Mesenchymal stem cell (in vitro differentiated cells and primary cell): ENCODE data around the gene GATD1.

Experiments
- DNase-seq: peaks from one replicate; pipeline ENCODE4 v3.0.0-alpha.2; 2013
- H2AFZ ChIP-seq: one replicate; pipeline ENCODE4 v1.6.1; 2013; ENCODE audit warnings: low read depth, mild to moderate bottlenecking, control low read depth, inconsistent platforms, low read length, moderate library complexity
- H2AK5ac ChIP-seq: 2 replicates; pipeline ENCODE4 v1.6.1; 2013; ENCODE audit warnings: low read length, moderate library complexity, mild to moderate bottlenecking, inconsistent platforms; ENCODE audit not compliant: severe bottlenecking
- H2BK120ac ChIP-seq: one replicate; pipeline ENCODE4 v1.6.1; 2013; ENCODE audit warnings: low read depth, mild to moderate bottlenecking, inconsistent platforms, low read length, moderate library complexity
- H2BK12ac ChIP-seq, 2 experiments: one replicate each; pipeline ENCODE4 v1.6.1; 2013; ENCODE audit warnings: inconsistent platforms in 2 of 2, low read length in 2 of 2, mild to moderate bottlenecking in 2 of 2, moderate library complexity in 2 of 2, control low read depth in 1 of 2
- H2BK15ac ChIP-seq: one replicate; pipeline ENCODE4 v1.6.1; 2013; ENCODE audit warnings: mild to moderate bottlenecking, low read depth, inconsistent platforms; ENCODE audit not compliant: poor library complexity, severe bottlenecking
- H2BK5ac ChIP-seq: 2 replicates; pipeline ENCODE4 v1.6.1; 2013; ENCODE audit warnings: low read depth, mild to moderate bottlenecking, low read length, control low read depth, inconsistent platforms; ENCODE audit not compliant: poor library complexity, severe bottlenecking
- H3K14ac ChIP-seq, 2 experiments: one replicate each; pipeline ENCODE4 v1.6.1; 2013; ENCODE audit warnings: inconsistent platforms in 2 of 2, low read length in 2 of 2, control low read depth in 1 of 2, mild to moderate bottlenecking in 1 of 2, moderate library complexity in 1 of 2
- H3K18ac ChIP-seq, 2 experiments: one replicate each; pipeline ENCODE4 v1.6.1; 2013; ENCODE audit warnings: inconsistent platforms in 2 of 2, low read length in 2 of 2, control low read depth in 1 of 2, low read depth in 1 of 2, mild to moderate bottlenecking in 1 of 2
- H3K23ac ChIP-seq, 2 experiments: one replicate each; pipeline ENCODE4 v1.6.1; 2013; ENCODE audit warnings: inconsistent platforms in 2 of 2, low read length in 2 of 2, mild to moderate bottlenecking in 2 of 2, moderate library complexity in 2 of 2, control low read depth in 1 of 2
- H3K27ac ChIP-seq: 2 replicates; pipeline ENCODE4 v1.5.1; 2013; ENCODE audit warnings: mild to moderate bottlenecking, moderate library complexity, low read length, control low read depth, inconsistent platforms; ENCODE audit not compliant: poor library complexity, severe bottlenecking
- H3K27me3 ChIP-seq, 2 experiments: 2 replicates each; pipeline versions ENCODE4 v1.6.1 to v1.7.0; 2013; ENCODE audit warnings: low read length in 2 of 2, mild to moderate bottlenecking in 2 of 2, moderate library complexity in 2 of 2, control low read depth in 1 of 2, inconsistent platforms in 1 of 2; ENCODE audit not compliant: control insufficient read depth in 1 of 2, insufficient read depth in 1 of 2
- H3K36me3 ChIP-seq, 2 experiments: 2 replicates each; pipeline versions ENCODE4 v1.6.1 to v1.7.0; 2013; ENCODE audit warnings: low read length in 2 of 2, control low read depth in 1 of 2, inconsistent platforms in 1 of 2, low read depth in 1 of 2, mild to moderate bottlenecking in 1 of 2; ENCODE audit not compliant: insufficient read depth in 2 of 2, control insufficient read depth in 1 of 2
- H3K4ac ChIP-seq, 2 experiments: one replicate each; pipeline ENCODE4 v1.6.1; 2013; ENCODE audit warnings: inconsistent platforms in 2 of 2, low read length in 2 of 2, mild to moderate bottlenecking in 2 of 2, moderate library complexity in 2 of 2, control low read depth in 1 of 2, low read depth in 1 of 2
- H3K4me1 ChIP-seq: 2 replicates; pipeline ENCODE4 v1.6.1; 2013; ENCODE audit warnings: low read depth, low read length, control low read depth; ENCODE audit not compliant: control insufficient read depth, insufficient read depth
- H3K4me2 ChIP-seq: 2 replicates; pipeline ENCODE4 v1.6.1; 2013; ENCODE audit warnings: low read length, mild to moderate bottlenecking, inconsistent platforms; ENCODE audit not compliant: poor library complexity, severe bottlenecking
- H3K4me3 ChIP-seq, 2 experiments: 2 replicates each; pipeline versions ENCODE4 v1.5.1 to v1.7.0; 2013; ENCODE audit warnings: low read length in 2 of 2, mild to moderate bottlenecking in 2 of 2, control low read depth in 1 of 2, low read depth in 1 of 2; ENCODE audit not compliant: insufficient read depth in 1 of 2
- H3K79me1 ChIP-seq: replicated peaks from 2 replicates; pipeline ENCODE4 v1.6.1; 2013; ENCODE audit warnings: mild to moderate bottlenecking, control low read depth, low read length, inconsistent platforms; ENCODE audit not compliant: poor library complexity, severe bottlenecking
- H3K9ac ChIP-seq: 2 replicates; pipeline ENCODE4 v1.7.0; 2013; ENCODE audit warnings: mild to moderate bottlenecking, low read length, moderate library complexity
- H3K9me3 ChIP-seq: 2 replicates; pipeline ENCODE4 v1.7.0; 2013; ENCODE audit warnings: mild to moderate bottlenecking, low read length; ENCODE audit not compliant: control insufficient read depth
- H4K8ac ChIP-seq: one replicate; pipeline ENCODE4 v1.6.1; 2013; ENCODE audit warnings: inconsistent platforms, mild to moderate bottlenecking, low read length, moderate library complexity
- H4K91ac ChIP-seq: one replicate; pipeline ENCODE4 v1.6.1; 2013; ENCODE audit warnings: mild to moderate bottlenecking, low read length, inconsistent platforms
- WGBS: methylation state at CpG from one replicate; pipeline ENCODE4 v1.1.7; 2013; ENCODE audit warnings: mixed read lengths; 5-methylcytosine and 5-hydroxymethylcytosine counted together

GATD1 gene

GRCh38 chr11:729492-730074 lies 47.7 kb downstream of the GATD1 start:
- no peak overlapping the region for H2BK5ac ChIP-seq
- no peak overlapping the region for H3K4ac ChIP-seq
- no peak for DNase-seq
- no peak overlapping the region for H3K18ac ChIP-seq
- no peak overlapping the region for H2AK5ac ChIP-seq
- peaks cover 4% of the 10 kb centered on the region for H3K79me1 ChIP-seq
- no peak overlapping the region for H4K8ac ChIP-seq
- no peak overlapping the region for H2BK15ac ChIP-seq
- H2BK120ac ChIP-seq = no peak overlapping the region
- H3K4me2 ChIP-seq = no peak overlapping the region
- H3K4me3 ChIP-seq = no peak overlapping the region
- 83% methylated on average over 15 of the region's 17 CpGs for WGBS
- H3K36me3 ChIP-seq = peaks cover 5 to 33% of the 10 kb centered on the region in 2 experiments
- H3K9me3 ChIP-seq = no peaks in the 10 kb centered on the region
- no peak overlapping the region for H3K23ac ChIP-seq
- H3K4me1 ChIP-seq = peaks cover 45% of the 10 kb centered on the region
- H4K91ac ChIP-seq = no peak overlapping the region
- H3K27ac ChIP-seq = no peak overlapping the region
- H3K9ac ChIP-seq = peak overlapping the region; percentile 29
- no peak overlapping the region for H2BK12ac ChIP-seq
- H3K27me3 ChIP-seq = peaks cover 0 to 26% of the 10 kb centered on the region in 2 experiments
- no peak overlapping the region for H2AFZ ChIP-seq
- no peak overlapping the region for H3K14ac ChIP-seq

DNA sequence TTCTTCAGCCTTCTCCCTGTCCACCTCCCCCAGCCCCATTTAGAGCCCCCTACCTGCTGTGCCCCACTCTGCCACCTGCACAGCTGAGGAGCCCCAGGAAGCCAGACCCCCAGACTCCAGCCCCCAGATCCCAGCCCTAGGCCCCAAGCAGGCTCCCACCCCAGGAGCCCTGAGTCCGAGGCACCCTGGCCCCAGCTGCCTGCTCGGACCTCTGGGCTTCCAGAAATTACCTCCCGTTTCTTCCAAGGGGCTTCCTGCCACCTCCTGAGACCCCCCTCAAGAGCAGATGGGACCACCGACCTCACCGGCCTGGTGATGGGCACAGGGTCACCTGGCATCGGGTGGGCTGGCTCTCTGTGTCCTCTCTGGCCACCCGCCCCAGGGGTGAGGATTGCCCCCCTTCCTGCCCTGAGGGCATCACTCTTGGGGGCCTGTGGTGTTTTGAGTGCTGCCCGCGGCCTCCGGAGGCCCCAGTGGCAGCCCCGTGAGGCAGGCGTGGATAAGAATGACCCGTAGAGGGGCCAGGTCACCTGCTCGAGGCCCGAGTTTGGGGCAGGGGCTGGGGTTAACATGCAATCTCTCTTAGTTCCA lies 48.3 kb downstream of the GATD1 start:
- WGBS = 93% methylated on average over 13 of the region's 15 CpGs
- Histone ChIP-seq H2AK5ac (no peak overlapping the region), H2BK12ac (no peak overlapping the region), H3K9ac (peak overlapping the region; percentile 29), H2BK5ac (no peak overlapping the region), H3K23ac (no peak overlapping the region), H3K18ac (no peak overlapping the region), H3K79me1 (peaks cover 10% of the 10 kb centered on the region), H3K4me3 (no peak overlapping the region), H2BK120ac (no peak overlapping the region), H2BK15ac (no peak overlapping the region), H4K91ac (no peak overlapping the region), H3K4me1 (peaks cover 48% of the 10 kb centered on the region), H3K4ac (no peak overlapping the region), H3K27ac (peak overlapping the region; percentile 13), H4K8ac (no peak overlapping the region), H3K4me2 (no peak overlapping the region), H3K9me3 (no peaks in the 10 kb centered on the region), H3K27me3 (peaks cover 0 to 21% of the 10 kb centered on the region in 2 experiments), H3K14ac (no peak overlapping the region), H2AFZ (no peak overlapping the region), H3K36me3 (peaks cover 11 to 39% of the 10 kb centered on the region in 2 experiments)
- DNase-seq = no peak

DNA sequence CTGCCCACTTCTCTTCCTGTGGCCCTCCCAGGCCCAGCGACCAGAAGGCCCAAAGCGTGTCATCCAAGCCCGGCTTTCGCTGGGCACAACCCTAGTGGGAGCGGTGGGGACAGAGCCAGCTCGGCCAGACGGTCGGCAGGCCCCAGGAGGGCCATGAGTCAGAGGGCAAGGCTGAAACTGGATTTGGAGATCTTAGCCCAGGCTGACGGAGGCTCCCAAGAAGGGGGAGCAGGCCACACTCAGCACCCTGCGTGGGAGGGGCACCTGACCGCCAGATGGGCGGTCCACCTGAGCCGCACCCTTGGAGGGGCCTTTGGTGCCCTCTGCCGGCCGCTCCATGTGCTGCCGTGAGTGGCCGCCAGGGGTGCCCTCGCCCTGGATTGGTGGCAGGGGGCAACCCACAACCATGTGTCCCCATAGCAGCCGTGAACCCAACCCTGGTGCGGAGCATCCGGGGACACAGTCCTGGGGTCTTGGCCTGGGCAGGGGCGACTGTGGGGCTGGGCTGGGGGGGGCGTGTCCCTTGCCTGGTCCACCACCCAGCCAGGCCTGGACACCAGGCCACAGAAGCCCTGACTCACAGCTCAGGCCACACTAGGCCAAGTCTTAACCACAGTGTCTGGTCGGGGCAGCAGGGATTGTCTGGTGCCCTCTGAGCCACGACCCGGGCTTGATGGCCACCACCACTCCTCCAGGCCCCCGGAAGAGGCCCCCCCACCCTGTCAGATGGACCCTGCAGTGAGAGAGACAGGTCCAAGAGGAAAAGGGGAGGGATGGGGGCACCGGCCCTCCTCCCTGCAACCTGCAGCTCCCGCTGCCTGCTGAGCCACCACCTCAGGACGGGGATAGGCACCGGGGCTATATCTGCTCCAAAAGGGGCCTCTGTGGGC lies 49.2 kb downstream of the GATD1 start:
- no peak overlapping the region for H2BK120ac ChIP-seq
- peak overlapping the region; percentile 33 for H3K9ac ChIP-seq
- WGBS = 41% methylated on average over 29 of the region's 31 CpGs
- no peaks in the 10 kb centered on the region for H3K9me3 ChIP-seq
- H3K79me1 ChIP-seq = peaks cover 13% of the 10 kb centered on the region
- no peak overlapping the region for H3K14ac ChIP-seq
- peak overlapping the region in 1 of 2 experiments; percentile 6 for H3K18ac ChIP-seq
- no peak overlapping the region for H3K4ac ChIP-seq
- H2BK12ac ChIP-seq = no peak overlapping the region
- H3K4me3 ChIP-seq = no peak overlapping the region
- peaks cover 0 to 12% of the 10 kb centered on the region in 2 experiments for H3K27me3 ChIP-seq
- no peak overlapping the region for H4K91ac ChIP-seq
- no peak overlapping the region for H2AK5ac ChIP-seq
- H3K4me1 ChIP-seq = peaks cover 48% of the 10 kb centered on the region
- no peak overlapping the region for H3K4me2 ChIP-seq
- peak; percentile 81 for DNase-seq
- H3K23ac ChIP-seq = no peak overlapping the region
- H2BK15ac ChIP-seq = no peak overlapping the region
- peak overlapping the region; percentile 79 for H3K27ac ChIP-seq
- H3K36me3 ChIP-seq = peaks cover 17 to 46% of the 10 kb centered on the region in 2 experiments
- no peak overlapping the region for H2AFZ ChIP-seq
- peak overlapping the region; percentile 71 for H4K8ac ChIP-seq
- H2BK5ac ChIP-seq = no peak overlapping the region

DNA sequence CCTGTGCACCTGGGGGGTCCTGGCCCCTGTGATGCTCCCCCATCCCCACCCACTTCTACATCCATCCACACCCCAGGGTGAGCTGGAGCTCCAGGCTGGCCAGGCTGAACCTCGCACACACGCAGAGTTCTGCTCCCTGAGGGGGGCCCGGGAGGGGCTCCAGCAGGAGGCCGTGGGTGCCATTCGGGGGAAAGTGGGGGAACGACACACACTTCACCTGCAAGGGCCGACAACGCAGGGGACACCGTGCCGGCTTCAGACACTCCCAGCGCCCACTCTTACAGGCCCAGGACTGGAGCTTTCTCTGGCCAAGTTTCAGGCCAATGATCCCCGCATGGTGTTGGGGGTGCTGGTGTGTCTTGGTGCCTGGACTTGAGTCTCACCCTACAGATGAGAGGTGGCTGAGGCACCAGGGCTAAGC lies 50.0 kb downstream of the GATD1 start:
- Histone ChIP-seq H2AK5ac (peak overlapping the region; percentile 30), H3K79me1 (peaks cover 13% of the 10 kb centered on the region), H3K4ac (no peak overlapping the region), H2AFZ (no peak overlapping the region), H3K9ac (peak overlapping the region; percentile 33), H3K14ac (no peak overlapping the region), H2BK12ac (no peak overlapping the region), H3K4me3 (no peak overlapping the region), H3K18ac (no peak overlapping the region), H4K8ac (no peak overlapping the region), H3K4me1 (peaks cover 48% of the 10 kb centered on the region), H2BK120ac (no peak overlapping the region), H2BK5ac (no peak overlapping the region), H3K23ac (no peak overlapping the region), H2BK15ac (no peak overlapping the region), H3K4me2 (no peak overlapping the region), H3K27me3 (peaks cover 0 to 4% of the 10 kb centered on the region in 2 experiments), H3K36me3 (peaks cover 20 to 54% of the 10 kb centered on the region in 2 experiments), H3K27ac (peak overlapping the region; percentile 79), H3K9me3 (no peaks in the 10 kb centered on the region), H4K91ac (no peak overlapping the region)
- DNase-seq = no peak
- 96% methylated on average over 12 of the region's 12 CpGs for WGBS
